ENCODE data around the gene ASH1L.

DNA sequence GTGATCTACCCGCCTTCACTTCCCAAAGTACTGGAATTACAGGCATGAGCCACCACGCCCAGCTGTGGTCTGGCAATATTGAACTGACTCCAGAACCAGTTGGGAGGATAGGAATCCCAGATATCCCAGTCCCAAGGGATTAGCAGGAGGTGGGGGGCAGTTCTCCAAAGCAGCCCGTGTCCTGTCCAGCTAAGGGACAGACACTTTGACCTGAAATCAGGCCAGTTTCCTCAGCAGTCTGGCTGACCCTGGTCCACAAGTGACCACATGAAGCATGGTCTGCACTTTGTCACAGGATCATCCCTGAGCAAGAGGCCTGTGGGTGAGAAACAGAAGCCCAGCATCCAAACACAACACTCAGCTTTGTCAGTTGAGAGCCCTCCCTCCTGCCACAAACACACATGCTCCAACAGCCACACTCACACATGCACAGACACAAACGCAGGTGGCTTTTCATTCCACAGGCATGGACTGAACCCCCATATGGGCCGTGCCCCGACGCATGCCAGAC lies 256.7 kb downstream of the ASH1L start:
- TF ChIP-seq, protein P1, sequence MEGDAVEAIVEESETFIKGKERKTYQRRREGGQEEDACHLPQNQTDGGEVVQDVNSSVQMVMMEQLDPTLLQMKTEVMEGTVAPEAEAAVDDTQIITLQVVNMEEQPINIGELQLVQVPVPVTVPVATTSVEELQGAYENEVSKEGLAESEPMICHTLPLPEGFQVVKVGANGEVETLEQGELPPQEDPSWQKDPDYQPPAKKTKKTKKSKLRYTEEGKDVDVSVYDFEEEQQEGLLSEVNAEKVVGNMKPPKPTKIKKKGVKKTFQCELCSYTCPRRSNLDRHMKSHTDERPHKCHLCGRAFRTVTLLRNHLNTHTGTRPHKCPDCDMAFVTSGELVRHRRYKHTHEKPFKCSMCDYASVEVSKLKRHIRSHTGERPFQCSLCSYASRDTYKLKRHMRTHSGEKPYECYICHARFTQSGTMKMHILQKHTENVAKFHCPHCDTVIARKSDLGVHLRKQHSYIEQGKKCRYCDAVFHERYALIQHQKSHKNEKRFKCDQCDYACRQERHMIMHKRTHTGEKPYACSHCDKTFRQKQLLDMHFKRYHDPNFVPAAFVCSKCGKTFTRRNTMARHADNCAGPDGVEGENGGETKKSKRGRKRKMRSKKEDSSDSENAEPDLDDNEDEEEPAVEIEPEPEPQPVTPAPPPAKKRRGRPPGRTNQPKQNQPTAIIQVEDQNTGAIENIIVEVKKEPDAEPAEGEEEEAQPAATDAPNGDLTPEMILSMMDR (IDR thresholded peaks at IDR 0.05), result no peak
- TF ChIP-seq EP300 (IDR thresholded peaks at IDR 0.05) (no peak), POLR2A (IDR thresholded peaks at IDR 0.05; ENCODE audit: low read depth) (no peak)
